Measurements from ENCODE around the gene MYO10. TPM values are rescaled to one million over a fixed set of nuclear protein-coding genes. Genes with fewer than 3 reads are reported as not detected.

The MYO10 gene
- total RNA-seq, 2 donors from 2014 or later: 40.0 to 89.2 TPM

DNA sequence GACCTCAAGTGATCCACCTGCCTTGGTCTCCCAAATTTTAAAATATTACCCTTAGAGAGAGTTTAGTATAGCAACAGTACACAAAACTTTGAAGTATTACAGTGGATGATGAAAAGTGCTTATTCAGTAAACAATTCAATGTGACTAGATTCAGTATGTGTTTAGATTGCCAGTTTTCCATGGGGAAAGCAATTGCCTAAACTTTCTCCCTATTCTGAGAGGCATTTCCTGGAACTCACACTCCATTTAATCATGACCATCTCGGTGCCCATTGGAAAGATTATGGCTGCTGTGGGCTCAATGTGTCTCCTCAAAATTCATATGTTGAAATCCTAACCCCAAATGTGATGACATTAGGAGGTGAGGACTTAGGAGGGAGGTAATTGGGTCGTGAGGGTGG is 38.9 kb upstream of the MYO10 start:
- TF ChIP-seq, protein P1, sequence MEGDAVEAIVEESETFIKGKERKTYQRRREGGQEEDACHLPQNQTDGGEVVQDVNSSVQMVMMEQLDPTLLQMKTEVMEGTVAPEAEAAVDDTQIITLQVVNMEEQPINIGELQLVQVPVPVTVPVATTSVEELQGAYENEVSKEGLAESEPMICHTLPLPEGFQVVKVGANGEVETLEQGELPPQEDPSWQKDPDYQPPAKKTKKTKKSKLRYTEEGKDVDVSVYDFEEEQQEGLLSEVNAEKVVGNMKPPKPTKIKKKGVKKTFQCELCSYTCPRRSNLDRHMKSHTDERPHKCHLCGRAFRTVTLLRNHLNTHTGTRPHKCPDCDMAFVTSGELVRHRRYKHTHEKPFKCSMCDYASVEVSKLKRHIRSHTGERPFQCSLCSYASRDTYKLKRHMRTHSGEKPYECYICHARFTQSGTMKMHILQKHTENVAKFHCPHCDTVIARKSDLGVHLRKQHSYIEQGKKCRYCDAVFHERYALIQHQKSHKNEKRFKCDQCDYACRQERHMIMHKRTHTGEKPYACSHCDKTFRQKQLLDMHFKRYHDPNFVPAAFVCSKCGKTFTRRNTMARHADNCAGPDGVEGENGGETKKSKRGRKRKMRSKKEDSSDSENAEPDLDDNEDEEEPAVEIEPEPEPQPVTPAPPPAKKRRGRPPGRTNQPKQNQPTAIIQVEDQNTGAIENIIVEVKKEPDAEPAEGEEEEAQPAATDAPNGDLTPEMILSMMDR (conservative IDR thresholded peaks at IDR 0.05): no peak
- no peaks in the 10 kb centered on the region for H3K36me3 ChIP-seq (ENCODE audit: control insufficient read depth, insufficient read depth, low read length)
- no peak overlapping the region for H3K4me3 ChIP-seq (ENCODE audit: low read length)
- Mint-ChIP-seq H3K36me3 (ENCODE audit: low read depth) (no peaks in the 10 kb centered on the region), H3K27me3 (ENCODE audit: insufficient read depth) (no peaks in the 10 kb centered on the region), H3K27ac (no peak overlapping the region), H3K9me3 (no peaks in the 10 kb centered on the region), H3K4me1 (peaks cover 12% of the 10 kb centered on the region), H3K4me3 (no peak overlapping the region)
- no peak overlapping the region for H3K27ac ChIP-seq (ENCODE audit: low read depth, low read length)
- H3K27me3 ChIP-seq (ENCODE audit: control insufficient read depth, insufficient read depth, low read length, poor library complexity, severe bottlenecking): no peaks in the 10 kb centered on the region
- H3K4me1 ChIP-seq (ENCODE audit: control insufficient read depth, insufficient read depth, low read length): peaks cover 6% of the 10 kb centered on the region
- no peak overlapping the region for H3K9ac ChIP-seq (ENCODE audit: extremely low read depth, low read length, poor library complexity, severe bottlenecking)
- 94 to 100% methylated on average over 1 to 2 of the region's 2 CpGs for WGBS, 2 experiments (ENCODE audit: insufficient coverage in 1 of 2, insufficient read length in 1 of 2)
- DNase-seq: no peak
- no peaks in the 10 kb centered on the region for H3K9me3 ChIP-seq (ENCODE audit: control insufficient read depth, low read length)

- no peaks in the 10 kb centered on the region for H3K27me3 Mint-ChIP-seq (ENCODE audit: insufficient read depth)
- WGBS, 2 experiments (ENCODE audit: insufficient coverage in 1 of 2, insufficient read length in 1 of 2): 83 to 93% methylated on average over 2 of the region's 3 CpGs
Observed at GRCh38 chr5:16970826-16971225, 34.7 kb upstream of the MYO10 start.

DNA sequence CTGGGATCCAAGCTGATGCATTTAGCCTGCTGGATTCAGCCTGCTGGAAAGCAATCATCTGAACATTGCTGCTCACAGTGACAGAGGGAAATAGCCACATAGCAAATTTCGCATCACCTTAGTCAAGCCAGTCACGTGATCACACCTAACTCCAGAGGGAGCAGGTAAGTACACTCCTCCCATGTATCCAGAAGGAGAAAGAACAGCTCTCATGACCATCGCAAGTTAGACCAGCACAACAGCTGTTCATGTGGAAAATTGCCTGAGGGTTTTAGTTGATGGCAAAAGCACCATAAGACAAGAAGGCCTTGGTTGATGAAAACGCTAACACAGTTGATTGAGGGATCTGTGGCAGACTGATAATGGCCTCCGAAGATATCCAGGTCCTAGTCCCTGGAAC is 34.2 kb upstream of the MYO10 start:
- Mint-ChIP-seq H3K27me3 (ENCODE audit: insufficient read depth) (no peaks in the 10 kb centered on the region), H3K9me3 (peaks cover 11% of the 10 kb centered on the region), H3K36me3 (ENCODE audit: low read depth) (no peaks in the 10 kb centered on the region), H3K4me3 (no peak overlapping the region), H3K27ac (peak overlapping the region; percentile 78), H3K4me1 (peaks cover 22% of the 10 kb centered on the region)
- Histone ChIP-seq H3K4me1 (ENCODE audit: control insufficient read depth, insufficient read depth, low read length) (peaks cover 8% of the 10 kb centered on the region), H3K4me3 (ENCODE audit: low read length) (no peak overlapping the region), H3K27ac (ENCODE audit: low read depth, low read length) (no peak overlapping the region), H3K9me3 (ENCODE audit: control insufficient read depth, low read length) (peaks cover 18% of the 10 kb centered on the region), H3K27me3 (ENCODE audit: control insufficient read depth, insufficient read depth, low read length, poor library complexity, severe bottlenecking) (no peaks in the 10 kb centered on the region), H3K9ac (ENCODE audit: extremely low read depth, low read length, poor library complexity, severe bottlenecking) (peak overlapping the region; percentile 18), H3K36me3 (ENCODE audit: control insufficient read depth, insufficient read depth, low read length) (no peaks in the 10 kb centered on the region)
- no peak for DNase-seq
- TF ChIP-seq, protein P1 (conservative IDR thresholded peaks at IDR 0.05): no peak
- WGBS, 2 experiments (ENCODE audit: insufficient coverage in 1 of 2, insufficient read length in 1 of 2): 83 to 92% methylated on average over 4 to 5 of the region's 5 CpGs

More at GRCh38 chr5:16970826-16971225, 34.7 kb upstream of the MYO10 start:
- no peak overlapping the region for H3K9ac ChIP-seq (ENCODE audit: extremely low read depth, low read length, poor library complexity, severe bottlenecking)
- no peak overlapping the region for H3K4me3 Mint-ChIP-seq
- TF ChIP-seq, protein P1 (conservative IDR thresholded peaks at IDR 0.05): no peak
- H3K36me3 Mint-ChIP-seq (ENCODE audit: low read depth): no peaks in the 10 kb centered on the region
- no peak overlapping the region for H3K27ac ChIP-seq (ENCODE audit: low read depth, low read length)
- H3K36me3 ChIP-seq (ENCODE audit: control insufficient read depth, insufficient read depth, low read length): no peaks in the 10 kb centered on the region
- peak overlapping the region; percentile 78 for H3K27ac Mint-ChIP-seq
- peaks cover 11% of the 10 kb centered on the region for H3K9me3 Mint-ChIP-seq
- peaks cover 17% of the 10 kb centered on the region for H3K4me1 Mint-ChIP-seq
- peaks cover 18% of the 10 kb centered on the region for H3K9me3 ChIP-seq (ENCODE audit: control insufficient read depth, low read length)
- H3K27me3 ChIP-seq (ENCODE audit: control insufficient read depth, insufficient read depth, low read length, poor library complexity, severe bottlenecking): no peaks in the 10 kb centered on the region
- peaks cover 8% of the 10 kb centered on the region for H3K4me1 ChIP-seq (ENCODE audit: control insufficient read depth, insufficient read depth, low read length)
- DNase-seq: no peak
- H3K4me3 ChIP-seq (ENCODE audit: low read length): no peak overlapping the region

All from endodermal cell (in vitro differentiated cells).